ENCODE results near the gene CD300H.
"Not testable (repeated sequence)": the region's sequence is repeated elsewhere in the genome, so short reads cannot be mapped to it uniquely, and the experiment has no call there.

The CD300H gene

GRCh38 chr17:74525465-74525725, 41.9 kb downstream of the CD300H start:
- DNase-seq = no peak

- no peak for DNase-seq
These were observed 42.5 kb downstream of the CD300H start for GRCh38 chr17:74524653-74525464.

DNA sequence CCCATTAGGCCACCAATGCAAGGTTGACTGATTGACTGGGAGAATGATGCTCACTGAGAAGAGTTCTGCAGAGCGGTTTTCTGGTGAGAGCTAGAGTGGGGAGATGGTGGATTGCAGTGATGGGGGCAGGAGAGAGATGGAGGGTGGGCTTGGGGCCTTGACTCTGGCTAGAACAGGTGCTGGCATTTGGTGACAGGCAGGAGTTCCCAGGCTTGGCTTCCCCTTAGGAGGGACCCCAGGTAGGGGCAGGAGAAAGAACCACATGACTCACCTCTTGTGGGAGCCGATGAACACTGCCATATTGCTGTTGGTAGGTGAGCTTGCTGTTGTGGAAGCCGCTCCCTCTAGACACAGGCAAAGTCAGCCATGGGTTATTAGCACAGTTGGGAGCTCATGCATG, 44.0 kb downstream of the CD300H start:
- DNase-seq = no peak

DNA sequence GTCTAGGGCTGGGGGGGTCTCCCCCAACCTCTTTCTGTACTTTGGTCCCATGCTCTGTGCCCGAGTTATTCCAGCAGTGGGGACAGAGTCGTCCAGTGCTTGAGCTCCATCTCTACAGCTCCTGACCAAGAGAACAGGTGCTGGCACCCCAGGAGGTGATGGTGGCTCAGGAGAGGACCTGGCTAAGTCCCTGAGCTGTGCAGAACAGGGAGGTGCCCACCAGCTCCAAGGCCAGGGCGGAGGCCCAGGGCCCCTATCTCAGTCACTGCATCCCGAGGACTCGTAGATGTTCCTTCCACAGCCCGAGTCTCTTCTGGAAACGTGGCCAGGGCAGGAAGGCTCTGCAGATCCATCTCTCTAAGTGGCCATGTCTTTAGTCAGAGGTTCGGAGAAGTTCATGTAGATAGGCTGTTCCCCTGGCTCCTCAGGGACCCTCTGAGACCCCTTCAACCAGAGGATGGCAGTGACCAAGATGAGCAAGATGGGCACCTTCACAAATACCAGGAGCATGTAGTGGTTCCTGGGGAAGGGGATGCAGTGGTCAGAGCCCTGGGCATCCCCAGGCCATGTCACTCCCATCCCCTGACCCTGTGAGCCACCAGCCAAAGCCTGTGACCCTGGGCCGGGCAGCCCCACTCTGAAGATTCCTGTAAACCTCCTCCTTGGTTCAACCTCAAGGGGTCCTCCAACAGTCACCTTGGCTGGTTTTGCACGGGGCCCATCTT, 44.8 kb downstream of the CD300H start:
- DNase-seq = no peak

GRCh38 chr17:74521701-74522201, 45.6 kb downstream of the CD300H start:
- peak; percentile 11 for DNase-seq

GRCh38 chr17:74520790-74521480, 46.4 kb downstream of the CD300H start:
- no peak for DNase-seq

DNA sequence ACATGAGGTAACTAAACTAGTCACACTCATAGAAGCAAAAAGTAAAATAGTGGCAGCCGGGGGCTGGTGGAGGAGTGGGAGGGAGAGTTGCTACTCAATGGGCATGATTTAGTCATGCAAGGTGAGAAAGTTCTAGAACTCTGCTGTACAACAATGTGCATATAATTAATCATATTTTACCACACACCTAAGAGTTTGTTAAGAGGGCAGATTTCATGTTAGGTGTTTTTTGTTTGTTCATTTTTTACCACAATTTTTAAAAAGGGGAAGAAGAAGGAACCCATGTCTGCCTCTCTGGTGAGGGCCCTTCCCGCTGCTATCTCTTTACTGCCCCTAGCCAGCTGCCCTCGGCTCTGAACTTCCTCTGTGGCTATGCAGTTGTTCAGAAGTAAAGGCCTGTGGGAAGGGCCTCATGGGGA, 47.3 kb downstream of the CD300H start:
- no peak for DNase-seq

GRCh38 chr17:74518413-74518981, 48.8 kb downstream of the CD300H start:
- not testable (repeated sequence) for DNase-seq

GRCh38 chr17:74516561-74517328, 50.6 kb downstream of the CD300H start:
- DNase-seq = no peak

DNA sequence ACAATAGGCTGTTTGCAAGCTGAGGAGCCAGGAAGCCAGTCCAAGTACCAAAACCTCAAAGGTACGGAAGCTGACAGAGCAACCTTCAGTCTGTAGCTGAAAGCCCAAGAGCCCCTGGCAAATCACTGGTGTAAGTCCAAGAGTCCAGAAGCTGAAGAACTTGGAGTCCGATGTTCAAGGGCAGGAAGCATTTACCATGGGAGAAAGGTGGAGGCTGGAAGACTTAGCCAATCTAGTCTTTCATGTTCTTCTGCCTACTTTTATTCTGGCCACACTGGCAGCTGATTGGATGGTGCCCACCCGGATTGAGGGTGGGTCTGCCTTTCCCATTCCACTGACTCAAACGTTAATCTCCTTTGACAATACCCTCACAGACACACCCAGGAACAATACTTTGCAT, 51.4 kb downstream of the CD300H start:
- no peak for DNase-seq

DNA sequence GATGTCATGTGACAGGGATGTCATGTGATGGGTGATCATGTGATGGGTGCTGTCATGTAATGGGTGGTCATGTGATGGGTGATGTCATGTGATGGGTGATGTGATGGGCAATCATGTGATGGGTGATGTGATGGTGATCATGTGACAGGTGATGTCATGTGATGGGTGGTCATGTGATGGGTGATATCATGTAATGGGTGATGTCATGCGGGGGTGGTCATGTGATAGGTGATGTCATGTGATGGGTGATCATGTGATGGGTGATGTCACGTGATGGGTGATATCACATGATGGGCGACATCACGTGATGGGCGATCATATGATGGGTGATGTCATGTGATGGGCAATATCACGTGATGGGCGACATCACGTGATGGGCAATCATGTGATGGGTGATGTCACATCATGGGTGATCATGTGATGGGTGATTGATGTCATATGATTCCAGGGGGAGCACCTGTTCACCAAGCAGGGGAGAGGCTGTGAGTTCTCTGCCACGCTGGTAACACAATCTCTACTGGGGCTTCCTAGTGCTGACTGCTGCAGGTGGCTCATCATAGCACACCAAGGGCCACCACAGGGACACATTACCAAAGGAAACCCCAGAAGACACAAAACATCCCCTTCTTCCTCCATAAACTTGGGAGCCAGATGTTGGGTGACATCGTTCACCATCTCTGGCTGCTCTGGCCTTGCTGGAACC, 52.5 kb downstream of the CD300H start:
- no peak for DNase-seq

- DNase-seq = peak; percentile 54
These were observed 53.2 kb downstream of the CD300H start for GRCh38 chr17:74513987-74514631.

- no peak for DNase-seq
These were observed 54.7 kb downstream of the CD300H start for GRCh38 chr17:74512624-74513091.

- DNase-seq = no peak
These were observed 55.3 kb downstream of the CD300H start for GRCh38 chr17:74512036-74512435.

Measured in activated CD4-positive, alpha-beta T cell treated with anti-CD3 and anti-CD28 coated beads, Interleukin-2, amount 50 U/mL, for 16 hours (primary cell).